ENCODE results near the gene KIRREL1.

The KIRREL1 gene

GRCh38 chr1:157993147-157993917 lies at the start of gene KIRREL1:
Gene KIRREL1 (plus strand): TSS chr1:157993645. CDS start chr1:157993677, 32 bp downstream.
- no peak for DNase-seq (ENCODE audit: low spot score)

- DNase-seq (ENCODE audit: low spot score) = no peak
Measured at GRCh38 chr1:157944663-157945280, 48.7 kb upstream of the KIRREL1 start.

DNA sequence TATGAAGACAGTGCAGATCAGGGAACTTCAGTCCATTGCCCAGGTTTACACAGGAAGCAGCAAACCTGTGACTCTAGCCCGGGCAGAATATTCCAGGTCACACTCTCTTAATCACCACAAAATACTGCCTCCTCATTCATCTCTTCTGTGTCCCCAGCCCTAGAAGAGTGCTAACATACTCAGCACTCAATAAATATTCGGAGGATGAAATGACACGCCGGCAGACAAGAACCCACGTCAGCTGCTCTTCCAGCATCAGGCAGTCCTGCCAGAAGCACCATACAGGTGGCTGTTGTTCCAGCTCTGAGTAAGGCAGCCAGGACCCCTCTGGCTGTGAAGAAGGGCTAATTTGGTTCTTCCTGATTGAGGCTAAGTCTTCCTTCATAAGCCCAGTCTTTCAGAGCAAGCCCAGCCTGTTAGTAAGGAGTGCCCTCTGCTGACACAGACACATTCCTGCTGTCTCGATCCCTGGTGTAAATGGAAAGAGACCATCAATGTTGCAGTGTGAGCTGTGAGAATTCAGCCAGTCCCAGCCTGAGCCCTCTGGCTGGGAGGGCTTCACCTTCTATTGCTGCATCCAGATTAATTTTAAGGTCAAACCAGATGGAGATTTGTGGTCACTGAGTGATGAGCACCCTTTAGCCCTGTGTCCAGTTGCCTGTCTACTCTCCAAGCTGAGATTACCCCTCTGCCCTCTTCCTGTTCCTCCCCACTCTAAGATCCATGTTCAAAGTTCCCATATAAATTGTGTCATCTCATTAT lies 45.0 kb upstream of the KIRREL1 start:
- peak; percentile 60 for DNase-seq (ENCODE audit: low spot score)

DNA sequence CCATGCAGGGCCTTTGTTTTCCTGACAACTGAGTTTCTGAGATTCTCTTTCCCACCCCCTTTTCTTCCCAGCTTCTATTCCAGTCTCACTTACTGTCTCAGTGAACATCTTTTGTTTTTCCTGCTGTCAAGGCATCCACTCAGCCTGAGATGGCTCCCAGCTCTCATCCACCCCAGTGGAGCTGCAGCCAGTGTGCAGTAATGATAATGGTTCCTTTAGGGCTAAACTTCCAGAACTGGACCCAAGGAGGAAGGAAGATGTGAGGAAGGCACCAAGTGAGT lies 44.4 kb upstream of the KIRREL1 start:
- no peak for DNase-seq (ENCODE audit: low spot score)

- no peak for DNase-seq (ENCODE audit: low spot score)
Measured at GRCh38 chr1:157951230-157951629, 42.2 kb upstream of the KIRREL1 start.

GRCh38 chr1:157952601-157953000 lies 40.8 kb upstream of the KIRREL1 start:
- DNase-seq (ENCODE audit: low spot score) = no peak

- DNase-seq (ENCODE audit: low spot score) = no peak
Measured at GRCh38 chr1:157955221-157955620, 38.2 kb upstream of the KIRREL1 start.

- no peak for DNase-seq (ENCODE audit: low spot score)
Measured at GRCh38 chr1:157955857-157956256, 37.6 kb upstream of the KIRREL1 start.

- no peak for DNase-seq (ENCODE audit: low spot score)
Measured at GRCh38 chr1:157956732-157957131, 36.7 kb upstream of the KIRREL1 start.

DNA sequence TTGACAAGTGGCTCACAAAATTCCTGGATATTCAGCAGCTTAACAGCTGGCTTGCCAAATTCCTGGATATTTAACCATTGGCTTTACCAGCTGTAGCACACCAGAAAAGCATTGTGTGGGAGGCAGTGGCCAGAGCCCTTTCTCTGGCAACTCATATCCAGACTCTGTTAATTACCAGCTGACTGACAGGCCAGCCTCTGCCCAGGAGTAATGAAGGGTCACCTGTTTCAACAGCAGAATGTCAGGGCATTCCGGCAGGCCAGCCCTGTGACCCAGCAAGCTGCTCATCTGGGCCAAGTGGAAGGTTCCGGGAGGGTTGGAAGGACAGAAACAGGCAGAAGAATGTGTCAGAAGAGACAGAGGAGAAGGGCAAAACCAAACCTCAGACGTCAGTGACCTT lies 35.2 kb upstream of the KIRREL1 start:
- no peak for DNase-seq (ENCODE audit: low spot score)

- DNase-seq (ENCODE audit: low spot score) = no peak
Measured at GRCh38 chr1:157959750-157960149, 33.7 kb upstream of the KIRREL1 start.

- no peak for DNase-seq (ENCODE audit: low spot score)
Measured at GRCh38 chr1:157960773-157961172, 32.7 kb upstream of the KIRREL1 start.

GRCh38 chr1:157961805-157962762 lies 31.4 kb upstream of the KIRREL1 start:
- peak; percentile 61 for DNase-seq (ENCODE audit: low spot score)

- DNase-seq (ENCODE audit: low spot score) = peak; percentile 84
Measured at GRCh38 chr1:157963713-157964112, 29.7 kb upstream of the KIRREL1 start.

- no peak for DNase-seq (ENCODE audit: low spot score)
Measured at GRCh38 chr1:157965584-157965983, 27.9 kb upstream of the KIRREL1 start.

- DNase-seq (ENCODE audit: low spot score) = no peak
Measured at GRCh38 chr1:157966031-157966537, 27.4 kb upstream of the KIRREL1 start.

- no peak for DNase-seq (ENCODE audit: low spot score)
Measured at GRCh38 chr1:157967205-157967604, 26.2 kb upstream of the KIRREL1 start.

DNA sequence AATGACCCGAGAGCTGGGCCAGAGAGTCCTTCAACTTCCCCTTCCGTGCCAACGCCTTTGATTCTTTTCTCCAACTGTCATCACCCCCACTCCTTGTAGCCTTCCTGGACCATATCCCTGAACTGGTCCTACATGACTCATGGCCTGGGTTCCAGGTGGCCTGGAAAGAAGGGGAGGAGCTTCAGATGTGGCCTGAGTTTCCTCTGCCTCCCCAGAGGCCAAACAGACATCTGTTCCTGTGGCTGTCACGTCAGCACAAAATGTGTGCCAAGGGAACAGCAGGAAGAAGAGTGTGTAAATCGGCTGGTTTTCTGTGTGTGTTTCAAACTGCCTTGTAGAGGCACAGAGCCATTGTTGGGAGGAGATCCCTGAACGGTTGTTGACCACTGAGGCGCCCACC lies 24.9 kb upstream of the KIRREL1 start:
- no peak for DNase-seq (ENCODE audit: low spot score)

DNA sequence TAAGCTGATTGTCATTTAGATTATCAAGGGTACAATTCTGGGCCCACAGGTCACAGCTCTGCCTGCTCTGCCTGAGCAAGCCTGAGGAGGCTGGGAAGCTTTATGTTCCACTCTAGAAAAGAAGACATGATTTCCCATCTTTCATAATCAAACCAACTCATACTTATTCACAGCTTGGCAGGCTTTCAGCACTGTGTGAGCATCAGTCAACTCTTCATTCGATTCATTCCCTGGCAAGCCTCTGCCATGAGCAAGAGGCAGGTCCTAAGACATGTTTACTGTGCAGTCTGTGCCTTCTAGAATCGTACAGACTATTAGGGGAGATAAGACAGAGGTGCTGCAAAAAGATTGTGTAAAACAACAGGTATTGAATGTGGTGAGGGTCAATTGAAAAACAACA lies 24.5 kb upstream of the KIRREL1 start:
- DNase-seq (ENCODE audit: low spot score) = no peak

- DNase-seq (ENCODE audit: low spot score) = peak; percentile 87
Measured at GRCh38 chr1:157969697-157970485, 23.6 kb upstream of the KIRREL1 start.

DNA sequence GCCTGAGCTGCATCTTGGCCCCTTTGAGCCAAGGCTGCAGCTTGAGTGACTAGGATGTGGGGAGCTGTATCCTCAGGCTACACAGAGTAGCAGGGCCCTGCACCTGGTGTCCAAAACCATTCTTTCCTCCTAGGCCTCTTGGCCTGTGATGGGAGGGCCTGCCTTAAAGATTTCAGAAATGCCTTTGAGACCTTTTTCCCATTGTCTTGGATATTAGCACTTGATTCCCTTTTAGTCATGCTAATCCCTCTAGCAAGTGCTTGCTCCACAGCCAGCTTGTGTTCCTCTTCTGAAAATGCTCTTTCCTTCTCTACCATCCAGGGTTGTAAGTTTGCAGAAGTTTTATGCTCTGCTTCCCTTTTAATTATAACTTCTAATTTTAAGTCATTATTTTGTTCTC lies 21.7 kb upstream of the KIRREL1 start:
- DNase-seq (ENCODE audit: low spot score) = no peak
